GM12864 (cell line): ENCODE results near the gene CCR3.
A peak's percentile ranks its signal among the peaks of the same experiment; 100 is the strongest.
"Not testable (repeated sequence)": the region's sequence is repeated elsewhere in the genome, so short reads cannot be mapped to it uniquely, and the experiment has no call there.

Experiments
- DNase-seq: peaks from one replicate; pipeline ENCODE4 v3.0.0-alpha.2; 2011; ENCODE audit warnings: low read depth
- H3K4me3 ChIP-seq: 2 replicates; pipeline ENCODE4 v1.5.1; 2011; ENCODE audit warnings: mild to moderate bottlenecking, low read depth, low read length, control low read depth
- CTCF ChIP-seq: IDR thresholded peaks from 2 replicates; pipeline ENCODE4 v1.5.1; 2011; ENCODE audit warnings: low read depth, mild to moderate bottlenecking, moderate library complexity, low read length, control low read depth, inconsistent platforms; ENCODE audit errors: missing control alignments

CCR3 gene

GRCh38 chr3:46200790-46201189 lies 41.5 kb upstream of the CCR3 start:
- no peak for DNase-seq
- H3K4me3 ChIP-seq: no peak overlapping the region
- no peak for TF ChIP-seq CTCF

- TF ChIP-seq CTCF: no peak
- DNase-seq: no peak
- H3K4me3 ChIP-seq: no peak overlapping the region
Observed at GRCh38 chr3:46202535-46202934, 39.7 kb upstream of the CCR3 start.

- no peak for TF ChIP-seq CTCF
- DNase-seq: no peak
- no peak overlapping the region for H3K4me3 ChIP-seq
Observed at GRCh38 chr3:46203681-46204080, 38.6 kb upstream of the CCR3 start.

GRCh38 chr3:46205286-46205960 lies 36.8 kb upstream of the CCR3 start:
- no peak overlapping the region for H3K4me3 ChIP-seq
- no peak for DNase-seq
- no peak for TF ChIP-seq CTCF

- no peak for DNase-seq
- H3K4me3 ChIP-seq: no peak overlapping the region
- no peak for TF ChIP-seq CTCF
Observed at GRCh38 chr3:46206282-46207015, 35.8 kb upstream of the CCR3 start.

GRCh38 chr3:46207514-46207913 lies 34.7 kb upstream of the CCR3 start:
- DNase-seq: not testable (repeated sequence)
- H3K4me3 ChIP-seq: peak overlapping the region; percentile 24; the same call in 1 of the 2 replicates

GRCh38 chr3:46208167-46208704 lies 34.0 kb upstream of the CCR3 start, which contains the start of gene CCR1:
Gene CCR1, minus strand, starts transcription at chr3:46208313. Its CDS starts 4,000 bp downstream, at chr3:46204313.
- peak; percentile 81 for TF ChIP-seq CTCF
- peak within 1 kb of the TSS; percentile 24; the same call in 1 of the 2 replicates for H3K4me3 ChIP-seq
- peak; percentile 77 for DNase-seq
